K562 (cell line): ENCODE results near the gene NEUROD2. TPM values are rescaled to one million over a fixed set of nuclear protein-coding genes. Genes with fewer than 3 reads are reported as not detected.

ENCODE experiments used
- BCOR ChIP-seq: fragments of 450-650 bp; IDR thresholded peaks from 2 replicates; pipeline ENCODE4 v1.6.1; 2016
- CBX1 ChIP-seq: sonication (generic); IDR thresholded peaks from 2 replicates; pipeline ENCODE4 v1.6.1; 2016; ENCODE audit warnings: antibody characterized with exemption, low read depth, mild to moderate bottlenecking
- CCAR2 ChIP-seq: fragments of 200-400 bp; formaldehyde crosslinking; IDR thresholded peaks from 2 replicates; pipeline ENCODE4 v1.6.1; 2017; ENCODE audit warnings: mild to moderate bottlenecking, low read depth, low read length
- CHD4 ChIP-seq: fragments of 200-600 bp; sonication (generic); IDR thresholded peaks from 3 replicates; pipeline ENCODE4 v1.6.1; 2012; ENCODE audit warnings: low read depth, mild to moderate bottlenecking, mixed read lengths, low read length, inconsistent platforms; ENCODE audit not compliant: insufficient read depth, insufficient replicate concordance, poor library complexity, severe bottlenecking
- DACH1 ChIP-seq: fragments of 450-650 bp; IDR thresholded peaks from 2 replicates; pipeline ENCODE4 v1.6.1; 2018; ENCODE audit not compliant: partially characterized antibody
- FOXM1 ChIP-seq, 2 experiments: fragments of 450-650 bp in 1 of 2; sonication (generic) in 1 of 2; formaldehyde crosslinking in 1 of 2; IDR thresholded peaks; 2 replicates each; pipeline versions ENCODE4 v1.6.1 to v1.9.0; 2017 to 2022; ENCODE audit warnings: low read depth in 2 of 2, mild to moderate bottlenecking in 2 of 2, missing genetic modification reagents in 1 of 2, moderate library complexity in 1 of 2
- HMG20A ChIP-seq: fragments of 450-650 bp; formaldehyde crosslinking; conservative IDR thresholded peaks from 2 replicates; pipeline ENCODE4 v1.4.0; 2020; ENCODE audit warnings: mild to moderate bottlenecking, mixed read lengths
- HMGN3 ChIP-seq: IDR thresholded peaks from 2 replicates; pipeline ENCODE4 v1.6.1; 2011; ENCODE audit warnings: borderline replicate concordance, low read depth, mild to moderate bottlenecking, mixed read lengths, low read length; ENCODE audit not compliant: insufficient read length; ENCODE audit errors: extremely low read depth
- HOXB6 ChIP-seq: fragments of 250-450 bp; sonication (Bioruptor Pico); IDR thresholded peaks from 2 replicates; pipeline ENCODE4 v1.5.1; 2022; ENCODE audit warnings: mild to moderate bottlenecking, borderline replicate concordance
- KAT2B ChIP-seq: IDR thresholded peaks from one replicate; pipeline ENCODE4 v1.6.1; 2012; ENCODE audit warnings: low read depth, mild to moderate bottlenecking, control low read depth, inconsistent platforms, low read length, moderate library complexity
- KDM1A ChIP-seq, 2 experiments: fragments of 450-650 bp; IDR thresholded peaks; 2 replicates each; pipeline ENCODE4 v1.6.1; 2016; ENCODE audit warnings: mild to moderate bottlenecking in 2 of 2
- L3MBTL2 ChIP-seq: fragments of 450-650 bp; IDR thresholded peaks from 2 replicates; pipeline ENCODE4 v1.6.1; 2016; ENCODE audit warnings: mild to moderate bottlenecking, moderate library complexity
- LEF1 ChIP-seq: fragments of 450-650 bp; IDR thresholded peaks from 2 replicates; pipeline ENCODE4 v1.6.1; 2016; ENCODE audit warnings: mild to moderate bottlenecking
- MCM5 ChIP-seq: fragments of 450-650 bp; IDR thresholded peaks from 2 replicates; pipeline ENCODE4 v1.6.1; 2016; ENCODE audit warnings: low read depth
- NCOR1 ChIP-seq: fragments of 450-650 bp; IDR thresholded peaks from 2 replicates; pipeline ENCODE4 v1.6.1; 2016; ENCODE audit warnings: mild to moderate bottlenecking, moderate library complexity
- NFATC3 ChIP-seq: fragments of 450-650 bp; IDR thresholded peaks from 2 replicates; pipeline ENCODE4 v1.6.1; 2017; ENCODE audit warnings: mild to moderate bottlenecking
- PHF21A ChIP-seq: fragments of 450-650 bp; IDR thresholded peaks from 2 replicates; pipeline ENCODE4 v1.6.1; 2017; ENCODE audit warnings: low read depth, borderline replicate concordance
- SAP30 ChIP-seq: fragments of 200-600 bp; sonication (generic); IDR thresholded peaks from 2 replicates; pipeline ENCODE4 v1.6.1; 2012; ENCODE audit warnings: borderline replicate concordance, low read depth, mild to moderate bottlenecking, moderate library complexity, low read length, control low read depth, inconsistent platforms; ENCODE audit not compliant: insufficient read depth, poor library complexity, severe bottlenecking
- SMARCA5 ChIP-seq: fragments of 450-650 bp; IDR thresholded peaks from 2 replicates; pipeline ENCODE4 v1.6.1; 2016
- ZKSCAN3 ChIP-seq: fragments of 250-450 bp; sonication (Bioruptor Pico); IDR thresholded peaks from 2 replicates; pipeline ENCODE4 v1.4.0; 2020
- ZNF263 ChIP-seq: sonication (generic); formaldehyde crosslinking; IDR thresholded peaks from 2 replicates; pipeline ENCODE4 v1.8.0; 2022; ENCODE audit warnings: mild to moderate bottlenecking, missing genetic modification reagents, borderline replicate concordance
- ZNF699 ChIP-seq: fragments of 250-450 bp; sonication (Bioruptor Pico); IDR thresholded peaks from 2 replicates; pipeline ENCODE4 v1.8.0; 2021; ENCODE audit warnings: mild to moderate bottlenecking, moderate library complexity; ENCODE audit not compliant: insufficient replicate concordance
- polyA plus RNA-seq, 8 experiments: library from polyadenylated mRNA; depleted of rRNA in 4 of 8; stranded (reverse) in 5 of 8; unstranded in 3 of 8; fragments of >200 nt; fragmentation: Nextera tagmentation in 2 of 8; fragmentation: Illumina TruSeq in 1 of 8; extraction: Ambion mirVana in 2 of 8; extraction: Trizol in 1 of 8; gene quantifications; 2 replicates each; pipeline versions ENCODE4 v1.2.1 to v1.2.3, GENCODE V29; 2011 to 2014; ENCODE audit warnings: inconsistent platforms in 1 of 8, missing spikeins in 1 of 8
- total RNA-seq, 7 experiments: library from RNA; depleted of rRNA in 6 of 7; stranded (reverse); fragments of >200 nt in 6 of 7; fragmentation: Illumina TruSeq in 2 of 7; extraction: Trizol in 2 of 7; gene quantifications; 2 replicates each; pipeline versions ENCODE4 v1.2.1 to v1.2.3, GENCODE V29; 2011 to 2021; ENCODE audit warnings: low replicate concordance in 1 of 7
- TF ChIP-seq, protein P1 (sequence below), 2 experiments: fragments of 450-650 bp; IDR thresholded peaks; 2 replicates each; pipeline ENCODE4 v1.6.1; 2018; ENCODE audit warnings: mild to moderate bottlenecking in 2 of 2, low read depth in 1 of 2; ENCODE audit not compliant: partially characterized antibody in 2 of 2
- TF ChIP-seq, protein P2 (sequence below): IDR thresholded peaks from 3 replicates; pipeline ENCODE4 v1.6.1; 2011; ENCODE audit warnings: borderline replicate concordance, mild to moderate bottlenecking; ENCODE audit not compliant: insufficient read length, insufficient read depth

Gene NEUROD2
- total and polyA plus RNA-seq, 9 of the 15 experiments (the other 6 are each of a cell fraction or from before 2014, with no cell fraction given): not detected

DNA sequence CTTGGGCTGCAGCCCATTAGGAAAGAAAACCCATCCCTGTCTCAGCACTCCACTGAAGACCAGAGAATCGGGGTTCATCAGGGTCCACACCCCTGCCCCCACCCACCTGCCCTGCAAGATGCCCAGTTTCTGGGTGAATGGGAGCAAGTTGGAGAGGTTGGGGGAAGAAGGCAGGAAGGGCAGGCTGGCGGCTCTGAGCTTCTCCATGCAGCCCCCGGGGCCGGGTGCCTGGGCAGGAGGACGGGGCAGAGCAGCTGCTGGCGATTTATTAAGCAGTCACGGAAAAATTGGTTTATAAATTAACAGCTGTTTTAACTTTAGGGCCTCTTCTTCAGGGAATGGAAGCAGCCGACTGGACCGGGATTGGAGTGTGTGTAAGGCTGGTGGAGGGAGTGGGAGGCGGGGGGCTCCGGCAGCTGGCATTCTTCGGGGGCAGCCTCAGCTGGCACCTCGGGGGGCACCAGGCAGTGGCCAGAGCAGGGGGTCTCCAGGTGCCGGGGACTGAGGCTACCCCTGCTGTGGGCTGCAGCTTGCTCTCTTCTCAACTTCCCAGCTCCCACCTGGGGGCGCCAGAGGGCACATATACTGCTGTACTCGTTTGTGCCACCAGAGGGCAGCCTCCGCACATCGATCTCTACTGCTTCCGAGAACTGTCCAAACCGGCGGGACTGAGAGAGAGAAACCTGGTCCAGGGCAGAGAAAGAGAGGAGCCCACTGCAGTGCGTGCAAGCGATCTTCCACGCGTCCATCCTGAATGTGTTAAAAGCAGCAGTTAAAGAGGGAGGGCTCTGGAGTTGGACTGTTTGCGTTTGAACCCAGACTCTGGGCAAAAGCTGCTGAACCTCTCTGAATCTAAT is 14.0 kb upstream of the NEUROD2 start (continued):
- TF ChIP-seq, protein P1, sequence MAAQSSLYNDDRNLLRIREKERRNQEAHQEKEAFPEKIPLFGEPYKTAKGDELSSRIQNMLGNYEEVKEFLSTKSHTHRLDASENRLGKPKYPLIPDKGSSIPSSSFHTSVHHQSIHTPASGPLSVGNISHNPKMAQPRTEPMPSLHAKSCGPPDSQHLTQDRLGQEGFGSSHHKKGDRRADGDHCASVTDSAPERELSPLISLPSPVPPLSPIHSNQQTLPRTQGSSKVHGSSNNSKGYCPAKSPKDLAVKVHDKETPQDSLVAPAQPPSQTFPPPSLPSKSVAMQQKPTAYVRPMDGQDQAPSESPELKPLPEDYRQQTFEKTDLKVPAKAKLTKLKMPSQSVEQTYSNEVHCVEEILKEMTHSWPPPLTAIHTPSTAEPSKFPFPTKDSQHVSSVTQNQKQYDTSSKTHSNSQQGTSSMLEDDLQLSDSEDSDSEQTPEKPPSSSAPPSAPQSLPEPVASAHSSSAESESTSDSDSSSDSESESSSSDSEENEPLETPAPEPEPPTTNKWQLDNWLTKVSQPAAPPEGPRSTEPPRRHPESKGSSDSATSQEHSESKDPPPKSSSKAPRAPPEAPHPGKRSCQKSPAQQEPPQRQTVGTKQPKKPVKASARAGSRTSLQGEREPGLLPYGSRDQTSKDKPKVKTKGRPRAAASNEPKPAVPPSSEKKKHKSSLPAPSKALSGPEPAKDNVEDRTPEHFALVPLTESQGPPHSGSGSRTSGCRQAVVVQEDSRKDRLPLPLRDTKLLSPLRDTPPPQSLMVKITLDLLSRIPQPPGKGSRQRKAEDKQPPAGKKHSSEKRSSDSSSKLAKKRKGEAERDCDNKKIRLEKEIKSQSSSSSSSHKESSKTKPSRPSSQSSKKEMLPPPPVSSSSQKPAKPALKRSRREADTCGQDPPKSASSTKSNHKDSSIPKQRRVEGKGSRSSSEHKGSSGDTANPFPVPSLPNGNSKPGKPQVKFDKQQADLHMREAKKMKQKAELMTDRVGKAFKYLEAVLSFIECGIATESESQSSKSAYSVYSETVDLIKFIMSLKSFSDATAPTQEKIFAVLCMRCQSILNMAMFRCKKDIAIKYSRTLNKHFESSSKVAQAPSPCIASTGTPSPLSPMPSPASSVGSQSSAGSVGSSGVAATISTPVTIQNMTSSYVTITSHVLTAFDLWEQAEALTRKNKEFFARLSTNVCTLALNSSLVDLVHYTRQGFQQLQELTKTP (IDR thresholded peaks at IDR 0.05; ENCODE audit: low read depth in 1 of 2, partially characterized antibody in 2 of 2): peak in 1 of 2 experiments; percentile 47
- TF ChIP-seq KAT2B (no peak), L3MBTL2 (peak; percentile 23; the same call in 1 of the 2 replicates), SAP30 (no peak), SMARCA5 (no peak), FOXM1 (IDR thresholded peaks at IDR 0.05; ENCODE audit: low read depth) (no peak), FOXM1 (CRISPR knock-in tag; IDR thresholded peaks at IDR 0.05; ENCODE audit: low read depth) (no peak), HOXB6 (CRISPR knock-in tag) (no peak), KDM1A (IDR thresholded peaks at IDR 0.05) (no peak), CBX1 (no peak), HMG20A (CRISPR knock-in tag) (no peak), NCOR1 (no peak), ZNF263 (CRISPR knock-in tag) (no peak), CHD4 (no peak), NFATC3 (no peak), MCM5 (no peak), DACH1 (no peak), ZNF699 (no peak), BCOR (0 out of 2 replicates have a peak, but pooled peaks have one; percentile 8), PHF21A (no peak), ZKSCAN3 (CRISPR knock-in tag) (no peak), LEF1 (no peak), CCAR2 (no peak), HMGN3 (no peak)
- TF ChIP-seq, protein P2, sequence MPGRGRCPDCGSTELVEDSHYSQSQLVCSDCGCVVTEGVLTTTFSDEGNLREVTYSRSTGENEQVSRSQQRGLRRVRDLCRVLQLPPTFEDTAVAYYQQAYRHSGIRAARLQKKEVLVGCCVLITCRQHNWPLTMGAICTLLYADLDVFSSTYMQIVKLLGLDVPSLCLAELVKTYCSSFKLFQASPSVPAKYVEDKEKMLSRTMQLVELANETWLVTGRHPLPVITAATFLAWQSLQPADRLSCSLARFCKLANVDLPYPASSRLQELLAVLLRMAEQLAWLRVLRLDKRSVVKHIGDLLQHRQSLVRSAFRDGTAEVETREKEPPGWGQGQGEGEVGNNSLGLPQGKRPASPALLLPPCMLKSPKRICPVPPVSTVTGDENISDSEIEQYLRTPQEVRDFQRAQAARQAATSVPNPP: no peak
